Choroid plexus epithelial cell (primary cell): ENCODE measurements around the gene ARHGEF19.
A peak's percentile ranks its signal among the peaks of the same experiment; 100 is the strongest.

Experiments
- DNase-seq: peaks from one replicate; pipeline ENCODE4 v3.0.0-alpha.2; 2010; ENCODE audit warnings: low read depth
- H3K4me3 ChIP-seq: 2 replicates; pipeline ENCODE4 v1.5.1; 2011; ENCODE audit warnings: low read depth, mild to moderate bottlenecking, control low read depth, low read length, moderate library complexity
- TF ChIP-seq, protein P1 (sequence below): conservative IDR thresholded peaks from 2 replicates; pipeline ENCODE4 v1.5.1; 2011; ENCODE audit warnings: low read depth, mild to moderate bottlenecking, control low read depth, inconsistent platforms, low read length, moderate library complexity

Gene ARHGEF19

GRCh38 chr1:16254263-16254928 is 41.9 kb upstream of the ARHGEF19 start:
- DNase-seq = no peak
- TF ChIP-seq, protein P1, sequence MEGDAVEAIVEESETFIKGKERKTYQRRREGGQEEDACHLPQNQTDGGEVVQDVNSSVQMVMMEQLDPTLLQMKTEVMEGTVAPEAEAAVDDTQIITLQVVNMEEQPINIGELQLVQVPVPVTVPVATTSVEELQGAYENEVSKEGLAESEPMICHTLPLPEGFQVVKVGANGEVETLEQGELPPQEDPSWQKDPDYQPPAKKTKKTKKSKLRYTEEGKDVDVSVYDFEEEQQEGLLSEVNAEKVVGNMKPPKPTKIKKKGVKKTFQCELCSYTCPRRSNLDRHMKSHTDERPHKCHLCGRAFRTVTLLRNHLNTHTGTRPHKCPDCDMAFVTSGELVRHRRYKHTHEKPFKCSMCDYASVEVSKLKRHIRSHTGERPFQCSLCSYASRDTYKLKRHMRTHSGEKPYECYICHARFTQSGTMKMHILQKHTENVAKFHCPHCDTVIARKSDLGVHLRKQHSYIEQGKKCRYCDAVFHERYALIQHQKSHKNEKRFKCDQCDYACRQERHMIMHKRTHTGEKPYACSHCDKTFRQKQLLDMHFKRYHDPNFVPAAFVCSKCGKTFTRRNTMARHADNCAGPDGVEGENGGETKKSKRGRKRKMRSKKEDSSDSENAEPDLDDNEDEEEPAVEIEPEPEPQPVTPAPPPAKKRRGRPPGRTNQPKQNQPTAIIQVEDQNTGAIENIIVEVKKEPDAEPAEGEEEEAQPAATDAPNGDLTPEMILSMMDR = no peak

DNA sequence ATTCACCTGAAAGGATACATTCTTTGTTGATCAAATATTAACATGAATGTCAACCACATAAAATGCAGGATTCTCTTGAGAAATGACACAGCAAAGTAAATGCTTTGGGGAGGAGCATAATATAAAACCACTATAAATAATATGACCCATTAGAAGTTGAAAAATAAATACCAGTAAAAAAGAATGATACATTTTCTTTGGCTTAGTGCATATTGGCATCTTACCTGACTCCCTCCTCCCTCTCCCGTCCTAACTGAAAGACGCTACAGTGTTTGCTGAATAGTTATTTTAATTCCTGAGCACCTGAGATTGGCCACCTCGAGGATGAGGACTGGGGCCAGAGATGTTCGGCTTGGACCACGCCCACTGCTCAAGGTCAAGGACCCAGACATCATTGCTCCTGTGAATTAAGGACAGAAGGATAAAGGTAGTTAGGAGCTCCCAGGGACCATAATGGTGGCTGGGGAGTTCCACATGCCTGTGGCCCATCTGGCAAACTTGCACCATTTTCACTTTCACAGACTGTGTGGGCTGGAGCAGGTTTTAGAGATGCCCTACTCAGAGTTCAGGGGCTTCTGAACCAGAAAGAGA is 41.0 kb upstream of the ARHGEF19 start:
- TF ChIP-seq, protein P1 = no peak
- no peak for DNase-seq
- H3K4me3 ChIP-seq = no peak overlapping the region

More at GRCh38 chr1:16254263-16254928, 41.9 kb upstream of the ARHGEF19 start:
- H3K4me3 ChIP-seq = no peak overlapping the region

DNA sequence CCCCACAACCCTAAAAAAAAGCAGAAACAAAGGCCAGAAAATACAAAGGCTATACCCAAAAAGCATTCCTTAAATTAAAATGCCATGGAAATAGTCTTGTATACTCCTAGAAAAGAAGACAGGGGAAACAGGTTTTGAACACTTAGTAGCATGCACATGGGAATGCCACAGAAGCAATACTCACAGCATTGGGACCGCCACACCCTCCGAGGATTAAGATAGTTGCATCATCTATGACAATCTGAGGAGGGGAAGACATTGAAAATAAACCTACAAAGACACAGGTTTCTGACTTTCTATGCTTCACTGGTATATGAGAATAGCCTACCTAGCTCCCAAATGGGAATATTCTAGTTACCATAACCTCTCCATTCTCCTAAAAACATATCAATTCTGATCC is 40.5 kb upstream of the ARHGEF19 start:
- TF ChIP-seq, protein P1 = no peak
- H3K4me3 ChIP-seq = no peak overlapping the region
- DNase-seq = no peak

DNA sequence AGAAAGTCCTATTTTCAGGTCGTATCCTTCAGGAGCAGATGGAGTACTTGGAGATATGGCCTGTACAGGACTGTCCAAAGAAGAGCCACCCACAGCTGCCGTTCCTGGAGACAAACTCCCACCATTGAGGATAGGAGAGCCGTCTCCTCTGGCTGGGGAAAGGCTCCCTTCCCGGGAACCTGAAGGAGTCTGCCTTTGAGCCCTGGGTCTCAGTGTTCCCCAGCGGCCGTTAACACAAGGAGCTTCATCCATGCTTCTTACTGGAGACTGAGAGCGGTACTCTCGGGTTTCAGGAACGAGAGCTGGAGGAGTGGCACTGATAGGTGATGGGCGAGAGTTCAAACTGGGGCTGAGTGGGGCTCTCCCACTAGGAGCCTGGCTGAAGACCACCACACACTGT is 38.9 kb upstream of the ARHGEF19 start:
- H3K4me3 ChIP-seq = no peak overlapping the region
- TF ChIP-seq, protein P1 = no peak
- DNase-seq = no peak

DNA sequence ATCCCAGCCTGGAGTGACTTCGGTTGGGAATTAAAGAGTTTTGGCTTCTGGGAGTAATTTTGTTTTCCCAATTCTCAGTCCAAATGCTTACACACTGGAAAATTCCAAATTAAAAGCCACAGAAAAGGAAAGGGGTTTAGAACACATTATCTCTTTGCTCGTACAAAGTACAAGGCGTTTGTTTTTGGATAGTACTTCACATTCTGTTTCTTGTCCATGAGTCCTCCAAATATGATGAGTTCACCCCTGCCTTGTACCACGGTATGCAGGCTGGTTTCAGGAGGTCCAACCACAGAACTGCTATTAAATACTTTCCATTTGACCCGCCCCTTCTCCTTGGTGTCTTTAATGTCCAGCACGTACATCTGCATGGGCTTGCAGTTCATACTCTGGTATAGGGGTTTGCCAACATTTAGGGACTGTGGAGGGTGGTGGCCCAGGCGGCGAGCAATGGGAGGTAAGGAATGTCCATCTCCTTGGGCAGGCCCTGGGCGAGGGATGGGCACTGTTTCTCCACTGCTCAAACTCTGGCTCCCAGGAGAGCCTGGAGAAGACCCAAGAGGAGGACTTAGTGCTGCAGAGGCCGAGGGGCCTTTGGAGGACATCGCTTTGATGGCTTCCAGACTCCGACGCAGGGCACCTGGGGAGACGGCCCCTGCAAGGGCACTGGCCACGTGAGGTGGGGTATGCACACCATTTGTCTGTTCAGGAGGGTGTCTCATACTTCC is 38.2 kb upstream of the ARHGEF19 start:
- TF ChIP-seq, protein P1 = no peak
- no peak overlapping the region for H3K4me3 ChIP-seq
- DNase-seq = peak; percentile 67

DNA sequence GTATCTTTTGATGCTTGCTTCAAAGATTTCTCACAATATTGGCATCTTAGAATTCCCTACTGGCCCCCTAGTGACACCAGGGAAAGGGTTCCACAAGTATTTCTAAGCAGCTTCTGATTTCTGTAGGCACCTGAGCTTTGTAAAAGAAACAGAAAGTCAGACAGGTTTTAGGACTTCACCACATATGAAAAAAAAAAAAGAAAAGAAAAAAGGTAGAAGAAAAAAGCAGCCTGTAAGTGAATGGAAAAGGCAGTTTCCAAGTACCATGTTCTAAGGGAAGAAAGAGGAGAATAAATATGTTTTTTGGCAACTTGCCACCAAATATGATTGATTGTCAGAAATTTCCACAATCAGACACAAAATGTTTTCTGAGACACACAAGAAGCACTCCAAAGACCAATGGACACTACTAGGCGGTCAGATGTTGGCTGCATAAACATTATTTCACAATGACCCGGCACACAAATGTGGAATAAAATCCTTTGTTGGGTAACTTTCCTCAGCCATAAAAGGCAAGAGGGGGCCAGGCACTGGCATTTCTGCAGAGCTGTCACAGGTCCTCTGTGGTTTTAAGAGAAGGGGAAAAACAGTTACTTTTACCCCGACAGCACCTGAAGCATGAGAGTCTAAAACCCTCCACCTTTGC is 37.3 kb upstream of the ARHGEF19 start:
- TF ChIP-seq, protein P1 = no peak
- DNase-seq = peak; percentile 89
- no peak overlapping the region for H3K4me3 ChIP-seq
